Fibroblast of lung (primary cell): ENCODE measurements around the gene IGFBP1. TPM values are rescaled to one million over a fixed set of nuclear protein-coding genes. Genes with fewer than 3 reads are reported as not detected.

ENCODE experiments used
- DNase-seq, 2 donors: peaks; one replicate each; pipeline versions ENCODE4 v3.0.0 to v3.0.0-alpha.2; 2010; ENCODE audit warnings: low read depth in 2 of 2
- H2AFZ ChIP-seq: 2 replicates; pipeline ENCODE4 v1.5.1; 2012; ENCODE audit warnings: low read length, control low read depth, inconsistent platforms
- H3K27ac ChIP-seq: 2 replicates; pipeline ENCODE4 v1.5.1; 2011; ENCODE audit warnings: low read length, control low read depth; ENCODE audit not compliant: insufficient read depth
- H3K27me3 ChIP-seq: 2 replicates; pipeline ENCODE4 v1.5.1; 2011; ENCODE audit warnings: mild to moderate bottlenecking, low read length; ENCODE audit not compliant: control insufficient read depth, insufficient read depth
- H3K36me3 ChIP-seq: 2 replicates; pipeline ENCODE4 v1.5.1; 2011; ENCODE audit warnings: low read length; ENCODE audit not compliant: control insufficient read depth, insufficient read depth
- H3K4me1 ChIP-seq: 2 replicates; pipeline ENCODE4 v1.5.1; 2011; ENCODE audit warnings: low read length; ENCODE audit not compliant: control insufficient read depth, insufficient read depth; ENCODE audit errors: extremely low read depth
- H3K4me2 ChIP-seq: 2 replicates; pipeline ENCODE4 v1.5.1; 2011; ENCODE audit warnings: low read length, control low read depth; ENCODE audit not compliant: insufficient read depth; ENCODE audit errors: extremely low read depth
- H3K4me3 ChIP-seq, 4 experiments: fragments of 200-600 bp in 1 of 4; sonication (generic) in 1 of 4; replicated peaks in 1 of 4; 2 replicates each; pipeline ENCODE4 v1.5.1; 2011 to 2016; ENCODE audit warnings: low read length in 4 of 4, low read depth in 3 of 4, mild to moderate bottlenecking in 3 of 4, control low read depth in 2 of 4, inconsistent platforms in 1 of 4, mixed read lengths in 1 of 4; ENCODE audit not compliant: insufficient read depth in 1 of 4; ENCODE audit errors: control extremely low read depth in 1 of 4
- H3K79me2 ChIP-seq: 2 replicates; pipeline ENCODE4 v1.5.1; 2012; ENCODE audit warnings: mild to moderate bottlenecking, low read length, inconsistent platforms; ENCODE audit not compliant: control insufficient read depth, insufficient read depth
- H3K9ac ChIP-seq: 2 replicates; pipeline ENCODE4 v1.5.1; 2011; ENCODE audit warnings: mild to moderate bottlenecking, low read length, control low read depth; ENCODE audit not compliant: insufficient read depth
- H3K9me3 ChIP-seq: 2 replicates; pipeline ENCODE4 v1.5.1; 2012; ENCODE audit warnings: low read depth, low read length; ENCODE audit not compliant: control insufficient read depth, insufficient read depth
- H4K20me1 ChIP-seq: 2 replicates; pipeline ENCODE4 v1.5.1; 2011; ENCODE audit warnings: low read length; ENCODE audit not compliant: control insufficient read depth, insufficient read depth; ENCODE audit errors: extremely low read depth
- CTCF ChIP-seq, 2 donors: IDR thresholded peaks in 1 of 2; conservative IDR thresholded peaks in 1 of 2; 1 replicate in 1 of 2; 2 replicates in 1 of 2; pipeline ENCODE4 v1.5.1; 2011 to 2012; ENCODE audit warnings: low read length in 2 of 2, control low read depth in 1 of 2, inconsistent platforms in 1 of 2, low read depth in 1 of 2, mild to moderate bottlenecking in 1 of 2
- EZH2 ChIP-seq: IDR thresholded peaks from 2 replicates; pipeline ENCODE4 v1.5.1; 2012; ENCODE audit warnings: low read length, control low read depth, mild to moderate bottlenecking; ENCODE audit errors: missing control alignments
- polyA plus RNA-seq, 2 donors: library from polyadenylated mRNA; depleted of rRNA in 1 of 2; stranded (reverse) in 1 of 2; unstranded in 1 of 2; fragments of >200 nt; gene quantifications; 2 replicates each; pipeline ENCODE4 v1.2.1, GENCODE V29; 2011 to 2012; ENCODE audit warnings: missing spikeins in 1 of 2
- total RNA-seq: library from RNA; depleted of rRNA; stranded (reverse); fragments of >200 nt; gene quantifications from 2 replicates; pipeline ENCODE4 v1.2.1, GENCODE V29; 2014

The IGFBP1 gene
- total and polyA plus RNA-seq, 2 donors (not counting 1 experiment from before 2014, with no cell fraction given): not detected

GRCh38 chr7:45886931-45887667 lies 1.2 kb upstream of the IGFBP1 start:
- DNase-seq: no peak
- TF ChIP-seq EZH2 (no peak), CTCF (conservative IDR thresholded peaks at IDR 0.05 in 1 of 2, IDR thresholded peaks at IDR 0.05 in 1 of 2; ENCODE audit: low read depth in 1 of 2, low read length in 2 of 2) (no peak)
- Histone ChIP-seq H3K36me3 (no peaks in the 10 kb centered on the region), H3K4me1 (no peaks in the 10 kb centered on the region), H3K27me3 (peaks cover 16% of the 10 kb centered on the region), H3K9ac (no peak overlapping the region), H2AFZ (no peak overlapping the region), H3K4me3 (no peak overlapping the region), H3K9me3 (no peaks in the 10 kb centered on the region), H4K20me1 (no peaks in the 10 kb centered on the region), H3K27ac (no peak overlapping the region), H3K79me2 (no peaks in the 10 kb centered on the region), H3K4me2 (no peak overlapping the region)

- Histone ChIP-seq H3K79me2 (no peaks in the 10 kb centered on the region), H3K9ac (no peak overlapping the region), H3K9me3 (no peaks in the 10 kb centered on the region), H2AFZ (no peak overlapping the region), H3K36me3 (no peaks in the 10 kb centered on the region), H3K4me1 (no peaks in the 10 kb centered on the region), H3K4me3 (peak overlapping the region in 1 of 4 experiments; percentile 36), H3K4me2 (peak overlapping the region; percentile 89), H3K27me3 (peaks cover 24% of the 10 kb centered on the region), H4K20me1 (no peaks in the 10 kb centered on the region), H3K27ac (no peak overlapping the region)
- no peak for TF ChIP-seq EZH2
- no peak for DNase-seq
Observed at GRCh38 chr7:45888993-45889366, 692 bp downstream of the IGFBP1 start.

- H3K4me2 ChIP-seq: no peak overlapping the region
- H3K9ac ChIP-seq: no peak overlapping the region
- H2AFZ ChIP-seq: no peak overlapping the region
- H3K27ac ChIP-seq: no peak overlapping the region
- H3K4me1 ChIP-seq: no peaks in the 10 kb centered on the region
- no peak overlapping the region for H3K4me3 ChIP-seq
- H3K36me3 ChIP-seq: no peaks in the 10 kb centered on the region
- H4K20me1 ChIP-seq: no peaks in the 10 kb centered on the region
- DNase-seq: no peak
- no peaks in the 10 kb centered on the region for H3K79me2 ChIP-seq
- H3K9me3 ChIP-seq: no peaks in the 10 kb centered on the region
- TF ChIP-seq CTCF (conservative IDR thresholded peaks at IDR 0.05 in 1 of 2, IDR thresholded peaks at IDR 0.05 in 1 of 2; ENCODE audit: low read depth in 1 of 2, low read length in 2 of 2) (no peak), EZH2 (no peak)
- peaks cover 27% of the 10 kb centered on the region for H3K27me3 ChIP-seq
Observed at GRCh38 chr7:45889367-45890067, 1.2 kb downstream of the IGFBP1 start.
